Mesendoderm (in vitro differentiated cells): ENCODE results near the gene KCNC3.

Experiments used
- DNase-seq: peaks from one replicate; pipeline ENCODE4 v3.0.0; 2013
- H2AK5ac ChIP-seq: 2 replicates; pipeline ENCODE4 v1.6.1; 2013; ENCODE audit warnings: low read length, inconsistent platforms
- H2BK120ac ChIP-seq: 2 replicates; pipeline ENCODE4 v1.6.1; 2013; ENCODE audit warnings: low read depth, mild to moderate bottlenecking, low read length, moderate library complexity, mixed read lengths
- H2BK15ac ChIP-seq: replicated peaks from 2 replicates; pipeline ENCODE4 v1.6.1; 2013; ENCODE audit warnings: low read depth, mild to moderate bottlenecking, moderate library complexity
- H2BK5ac ChIP-seq: 2 replicates; pipeline ENCODE4 v1.6.1; 2013; ENCODE audit warnings: low read length, inconsistent platforms
- H3K18ac ChIP-seq: 2 replicates; pipeline ENCODE4 v1.6.1; 2013; ENCODE audit warnings: mild to moderate bottlenecking, low read length, mixed read lengths
- H3K23ac ChIP-seq: one replicate; pipeline ENCODE4 v1.6.1; 2013; ENCODE audit warnings: low read length
- H3K27ac ChIP-seq: 2 replicates; pipeline ENCODE4 v1.5.1; 2013; ENCODE audit warnings: low read depth, mild to moderate bottlenecking, inconsistent platforms, low read length, moderate library complexity
- H3K27me3 ChIP-seq: 2 replicates; pipeline ENCODE4 v1.6.1; 2013; ENCODE audit warnings: low read length, control low read depth, mild to moderate bottlenecking, inconsistent platforms; ENCODE audit not compliant: insufficient read depth, poor library complexity
- H3K36me3 ChIP-seq: 2 replicates; pipeline ENCODE4 v1.6.1; 2013; ENCODE audit warnings: low read length, inconsistent platforms; ENCODE audit not compliant: control insufficient read depth, insufficient read depth
- H3K4ac ChIP-seq: one replicate; pipeline ENCODE4 v1.6.1; 2013; ENCODE audit warnings: low read depth, mild to moderate bottlenecking, low read length, moderate library complexity
- H3K4me1 ChIP-seq: 2 replicates; pipeline ENCODE4 v1.6.1; 2013; ENCODE audit warnings: low read depth, low read length, inconsistent platforms; ENCODE audit not compliant: control insufficient read depth
- H3K4me2 ChIP-seq: 2 replicates; pipeline ENCODE4 v1.6.1; 2013; ENCODE audit warnings: low read length
- H3K4me3 ChIP-seq: 2 replicates; pipeline ENCODE4 v1.5.1; 2013; ENCODE audit warnings: mild to moderate bottlenecking, low read length
- H3K56ac ChIP-seq: one replicate; pipeline ENCODE4 v1.6.1; 2013; ENCODE audit warnings: low read length
- H3K79me1 ChIP-seq: 2 replicates; pipeline ENCODE4 v1.6.1; 2013; ENCODE audit warnings: low read length, inconsistent platforms
- H3K79me2 ChIP-seq: 2 replicates; pipeline ENCODE4 v1.6.1; 2013; ENCODE audit warnings: mild to moderate bottlenecking, low read length; ENCODE audit not compliant: control insufficient read depth, insufficient read depth
- H3K9ac ChIP-seq: 2 replicates; pipeline ENCODE4 v1.6.1; 2013; ENCODE audit warnings: low read length, inconsistent platforms
- H4K5ac ChIP-seq: one replicate; pipeline ENCODE4 v1.6.1; 2013; ENCODE audit warnings: low read length
- H4K8ac ChIP-seq: one replicate; pipeline ENCODE4 v1.6.1; 2013; ENCODE audit warnings: low read depth, mild to moderate bottlenecking, control low read depth, low read length, moderate library complexity
- WGBS: extraction: QIAGEN DNeasy Blood & Tissue Kit; methylation state at CpG from one replicate; pipeline ENCODE4 v1.1.7; 2013; ENCODE audit warnings: low lambda C conversion rate, missing lambda C conversion rate; ENCODE audit not compliant: insufficient coverage; ENCODE audit errors: extremely low coverage; 5-methylcytosine and 5-hydroxymethylcytosine counted together

The KCNC3 gene

DNA sequence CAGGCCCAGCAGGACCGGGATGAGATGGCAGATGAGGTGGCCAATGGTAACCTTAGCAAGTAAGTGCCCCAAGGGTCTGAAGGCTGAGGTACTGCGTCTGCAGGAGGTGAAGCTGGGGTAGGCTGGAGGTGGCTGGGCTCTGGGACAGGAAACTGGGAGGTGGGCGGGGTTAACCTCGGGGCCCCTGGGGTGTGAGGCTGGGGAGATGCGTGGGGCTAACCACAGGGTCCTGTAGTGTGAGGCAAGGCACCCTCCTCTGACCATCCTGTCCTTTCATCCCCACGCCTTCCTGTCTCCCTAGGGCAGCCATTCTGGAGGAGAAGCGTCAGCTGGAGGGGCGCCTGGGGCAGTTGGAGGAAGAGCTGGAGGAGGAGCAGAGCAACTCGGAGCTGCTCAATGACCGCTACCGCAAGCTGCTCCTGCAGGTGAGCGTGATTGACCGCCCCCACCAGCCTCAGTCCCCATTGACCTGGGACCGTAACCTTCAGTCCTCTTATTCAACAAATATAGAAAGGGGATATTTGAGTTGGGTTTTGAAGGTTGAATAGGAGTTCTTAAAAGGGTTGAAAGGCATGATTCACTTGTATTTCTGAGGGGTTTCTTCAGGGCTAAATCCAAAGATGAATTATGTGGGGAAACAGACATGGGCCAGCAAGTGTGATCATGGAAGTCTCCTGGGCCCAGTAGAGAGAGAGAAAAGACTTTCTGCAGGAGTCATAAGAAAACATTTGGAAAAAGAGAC, 35.7 kb downstream of the KCNC3 start:
- no peaks in the 10 kb centered on the region for H3K36me3 ChIP-seq
- WGBS, result no CpG with 5 or more reads among the region's 14 CpGs
- H3K4me1 ChIP-seq, result no peaks in the 10 kb centered on the region
- no peak overlapping the region for H3K23ac ChIP-seq
- no peak overlapping the region for H3K27ac ChIP-seq
- DNase-seq, result no peak
- no peak overlapping the region for H3K4me2 ChIP-seq
- H2AK5ac ChIP-seq, result no peak overlapping the region
- no peaks in the 10 kb centered on the region for H3K79me1 ChIP-seq
- no peaks in the 10 kb centered on the region for H3K27me3 ChIP-seq
- H3K4me3 ChIP-seq, result no peak overlapping the region
- no peak overlapping the region for H2BK15ac ChIP-seq
- no peak overlapping the region for H3K56ac ChIP-seq
- no peak overlapping the region for H3K18ac ChIP-seq
- no peak overlapping the region for H2BK120ac ChIP-seq
- no peaks in the 10 kb centered on the region for H3K79me2 ChIP-seq
- H3K4ac ChIP-seq, result no peak overlapping the region
- no peak overlapping the region for H3K9ac ChIP-seq
- H4K8ac ChIP-seq, result no peak overlapping the region
- H2BK5ac ChIP-seq, result no peak overlapping the region
- no peak overlapping the region for H4K5ac ChIP-seq

DNA sequence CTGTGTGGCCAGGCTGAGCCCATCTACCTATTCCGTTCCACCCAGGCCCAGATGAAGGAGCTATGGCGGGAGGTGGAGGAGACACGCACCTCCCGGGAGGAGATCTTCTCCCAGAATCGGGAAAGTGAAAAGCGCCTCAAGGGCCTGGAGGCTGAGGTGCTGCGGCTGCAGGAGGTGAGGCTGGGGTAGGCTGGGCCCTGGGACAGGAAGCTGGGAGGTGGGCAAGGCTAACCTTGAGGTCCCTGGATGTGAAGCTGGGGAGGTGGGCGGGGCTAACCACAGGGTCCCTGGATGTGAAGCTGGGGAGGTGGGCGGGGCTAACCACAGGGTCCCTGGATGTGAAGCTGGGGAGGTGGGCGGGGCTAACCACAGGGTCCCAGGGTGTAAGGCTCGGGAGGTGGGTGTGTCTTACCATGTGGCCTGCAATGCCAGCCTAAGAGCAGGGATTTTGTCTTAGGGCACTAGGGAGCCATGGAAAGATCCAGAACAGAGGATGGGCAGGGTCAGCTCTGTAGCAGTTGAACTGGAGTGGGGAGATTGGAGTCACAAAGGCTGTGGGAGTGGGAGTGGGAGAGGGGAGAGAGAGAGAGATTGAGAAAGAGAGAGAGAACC, 36.9 kb downstream of the KCNC3 start:
- H3K23ac ChIP-seq, result no peak overlapping the region
- no peaks in the 10 kb centered on the region for H3K36me3 ChIP-seq
- no peak overlapping the region for H2BK15ac ChIP-seq
- H3K56ac ChIP-seq, result no peak overlapping the region
- no CpG with 5 or more reads among the region's 11 CpGs for WGBS
- H3K18ac ChIP-seq, result no peak overlapping the region
- H3K4ac ChIP-seq, result no peak overlapping the region
- DNase-seq, result peak; percentile 23
- no peak overlapping the region for H2BK120ac ChIP-seq
- H3K27ac ChIP-seq, result no peak overlapping the region
- no peak overlapping the region for H3K4me2 ChIP-seq
- H3K4me1 ChIP-seq, result no peaks in the 10 kb centered on the region
- no peak overlapping the region for H4K8ac ChIP-seq
- H2AK5ac ChIP-seq, result no peak overlapping the region
- H4K5ac ChIP-seq, result no peak overlapping the region
- H3K9ac ChIP-seq, result no peak overlapping the region
- H3K4me3 ChIP-seq, result no peak overlapping the region
- no peaks in the 10 kb centered on the region for H3K79me1 ChIP-seq
- H2BK5ac ChIP-seq, result no peak overlapping the region
- no peaks in the 10 kb centered on the region for H3K27me3 ChIP-seq
- no peaks in the 10 kb centered on the region for H3K79me2 ChIP-seq

DNA sequence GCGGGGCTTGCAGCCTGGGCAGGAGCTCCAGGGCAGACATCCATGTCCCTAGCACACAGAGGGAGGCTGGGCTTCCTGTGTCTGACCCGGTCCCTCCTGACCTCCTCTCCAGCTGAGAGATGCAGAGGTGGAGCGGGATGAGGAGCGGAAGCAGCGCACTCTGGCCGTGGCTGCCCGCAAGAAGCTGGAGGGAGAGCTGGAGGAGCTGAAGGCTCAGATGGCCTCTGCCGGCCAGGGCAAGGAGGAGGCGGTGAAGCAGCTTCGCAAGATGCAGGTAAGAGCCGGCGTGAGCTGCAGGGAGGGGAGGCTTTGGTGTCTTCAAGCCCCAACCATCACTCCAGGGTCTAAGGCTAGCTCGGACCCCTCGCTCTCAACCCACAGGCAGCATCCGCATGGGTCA, 38.4 kb downstream of the KCNC3 start:
- H2BK5ac ChIP-seq, result no peak overlapping the region
- H3K79me1 ChIP-seq, result no peaks in the 10 kb centered on the region
- H3K27me3 ChIP-seq, result no peaks in the 10 kb centered on the region
- no peak overlapping the region for H3K23ac ChIP-seq
- no peaks in the 10 kb centered on the region for H3K4me1 ChIP-seq
- no peak overlapping the region for H3K9ac ChIP-seq
- no peak overlapping the region for H3K18ac ChIP-seq
- no peak overlapping the region for H4K8ac ChIP-seq
- no peak overlapping the region for H3K56ac ChIP-seq
- DNase-seq, result no peak
- no peak overlapping the region for H3K4me2 ChIP-seq
- H3K4me3 ChIP-seq, result no peak overlapping the region
- no CpG with 5 or more reads among the region's 15 CpGs for WGBS
- no peaks in the 10 kb centered on the region for H3K36me3 ChIP-seq
- H3K27ac ChIP-seq, result no peak overlapping the region
- H2BK120ac ChIP-seq, result no peak overlapping the region
- H2BK15ac ChIP-seq, result no peak overlapping the region
- no peak overlapping the region for H3K4ac ChIP-seq
- no peak overlapping the region for H2AK5ac ChIP-seq
- no peaks in the 10 kb centered on the region for H3K79me2 ChIP-seq
- H4K5ac ChIP-seq, result no peak overlapping the region

DNA sequence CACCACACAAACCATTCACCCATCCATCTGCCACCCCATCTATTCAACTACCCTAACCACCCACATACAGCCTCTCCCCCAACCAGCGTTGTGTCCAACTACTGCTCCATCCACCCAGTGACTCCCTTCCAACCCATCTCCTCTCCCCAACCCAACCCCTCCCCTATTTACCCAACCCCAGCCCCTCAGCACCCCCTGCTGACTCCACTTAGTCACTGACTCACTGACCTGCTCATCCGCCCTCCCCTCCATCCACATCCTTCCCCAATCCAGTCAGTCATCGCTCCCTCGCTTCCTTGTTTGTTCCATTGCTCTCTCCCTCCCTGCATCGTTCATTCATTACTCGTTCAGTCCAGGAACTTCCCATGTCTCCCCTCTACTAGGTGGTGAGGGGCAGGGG, 39.2 kb downstream of the KCNC3 start:
- Histone ChIP-seq H3K4me1 (no peaks in the 10 kb centered on the region), H3K27me3 (no peaks in the 10 kb centered on the region), H2BK120ac (no peak overlapping the region), H4K8ac (no peak overlapping the region), H2BK5ac (no peak overlapping the region), H3K18ac (no peak overlapping the region), H3K36me3 (no peaks in the 10 kb centered on the region), H3K79me1 (no peaks in the 10 kb centered on the region), H3K4me3 (no peak overlapping the region), H3K27ac (no peak overlapping the region), H3K56ac (no peak overlapping the region), H2BK15ac (no peak overlapping the region), H3K79me2 (no peaks in the 10 kb centered on the region), H3K4ac (no peak overlapping the region), H3K23ac (no peak overlapping the region), H3K9ac (no peak overlapping the region), H3K4me2 (no peak overlapping the region), H4K5ac (no peak overlapping the region), H2AK5ac (no peak overlapping the region)
- WGBS, result no CpG with 5 or more reads among the region's 6 CpGs
- DNase-seq, result peak; percentile 33

DNA sequence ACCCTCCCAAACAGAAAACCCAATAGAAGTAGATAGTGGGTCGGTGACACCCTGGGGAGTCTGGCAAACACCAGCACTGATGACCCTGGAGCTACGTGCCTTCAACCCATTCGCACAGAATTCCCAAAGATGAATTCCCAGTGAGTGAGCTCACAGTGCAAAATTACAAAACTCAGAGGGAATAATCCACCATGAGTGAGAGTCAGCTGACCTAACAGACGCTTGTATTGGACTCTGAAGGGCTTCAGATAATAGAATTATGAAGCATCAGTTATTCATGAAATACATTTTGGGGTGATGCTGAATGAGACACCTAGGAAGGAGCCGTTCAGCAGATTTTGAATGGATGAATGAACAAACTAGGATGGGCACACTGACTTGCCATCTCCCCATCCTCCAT, 40.2 kb downstream of the KCNC3 start:
- H3K4me1 ChIP-seq, result no peaks in the 10 kb centered on the region
- no peak overlapping the region for H2BK120ac ChIP-seq
- no peak overlapping the region for H3K23ac ChIP-seq
- no peak overlapping the region for H3K4ac ChIP-seq
- H4K5ac ChIP-seq, result no peak overlapping the region
- no peak overlapping the region for H3K18ac ChIP-seq
- no peaks in the 10 kb centered on the region for H3K27me3 ChIP-seq
- H4K8ac ChIP-seq, result no peak overlapping the region
- H3K79me2 ChIP-seq, result no peaks in the 10 kb centered on the region
- no peak overlapping the region for H3K4me3 ChIP-seq
- DNase-seq, result no peak
- WGBS, result no CpG with 5 or more reads among the region's 5 CpGs
- no peak overlapping the region for H2BK5ac ChIP-seq
- H3K4me2 ChIP-seq, result no peak overlapping the region
- H2AK5ac ChIP-seq, result no peak overlapping the region
- no peak overlapping the region for H3K56ac ChIP-seq
- H3K79me1 ChIP-seq, result no peaks in the 10 kb centered on the region
- H3K27ac ChIP-seq, result no peak overlapping the region
- no peaks in the 10 kb centered on the region for H3K36me3 ChIP-seq
- no peak overlapping the region for H3K9ac ChIP-seq
- H2BK15ac ChIP-seq, result no peak overlapping the region

DNA sequence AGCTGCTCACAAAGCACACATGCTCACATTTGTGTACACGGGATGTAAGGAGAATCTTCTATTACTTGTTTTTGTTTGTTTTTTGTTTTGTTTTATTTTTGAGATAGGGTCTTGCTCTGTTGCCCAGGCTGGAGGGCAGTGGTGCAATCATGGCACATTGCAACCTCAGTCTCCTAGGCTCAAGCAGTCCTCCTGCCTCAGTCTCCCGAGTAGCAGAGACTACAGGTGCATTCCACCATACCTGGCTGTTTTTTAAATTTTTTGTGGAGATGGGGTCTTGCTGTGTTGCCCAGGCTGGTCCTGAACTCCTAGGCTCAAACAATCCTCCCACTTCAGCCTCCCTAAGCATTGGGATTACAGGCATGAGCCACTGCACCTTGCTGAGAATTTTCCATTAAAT, 41.8 kb downstream of the KCNC3 start:
- no peaks in the 10 kb centered on the region for H3K27me3 ChIP-seq
- WGBS, result no CpG with 5 or more reads among the region's 2 CpGs
- no peaks in the 10 kb centered on the region for H3K4me1 ChIP-seq
- no peak overlapping the region for H3K4ac ChIP-seq
- no peak overlapping the region for H2BK5ac ChIP-seq
- H2AK5ac ChIP-seq, result no peak overlapping the region
- no peaks in the 10 kb centered on the region for H3K79me2 ChIP-seq
- no peak overlapping the region for H3K4me2 ChIP-seq
- H4K5ac ChIP-seq, result no peak overlapping the region
- no peak overlapping the region for H3K18ac ChIP-seq
- H3K4me3 ChIP-seq, result no peak overlapping the region
- no peaks in the 10 kb centered on the region for H3K79me1 ChIP-seq
- no peaks in the 10 kb centered on the region for H3K36me3 ChIP-seq
- no peak overlapping the region for H4K8ac ChIP-seq
- no peak overlapping the region for H3K56ac ChIP-seq
- H3K23ac ChIP-seq, result no peak overlapping the region
- no peak for DNase-seq
- no peak overlapping the region for H3K27ac ChIP-seq
- no peak overlapping the region for H3K9ac ChIP-seq
- H2BK15ac ChIP-seq, result no peak overlapping the region
- no peak overlapping the region for H2BK120ac ChIP-seq
